Colonic mucosa (tissue), 4 donors: ENCODE measurements around the gene DAAM2. TPM values are rescaled to one million over a fixed set of nuclear protein-coding genes. Genes with fewer than 3 reads are reported as not detected.

Experiments used
- DNase-seq: peaks from one replicate; pipeline ENCODE4 v3.0.0-alpha.2; 2020
- H3K27ac ChIP-seq: fragments of 200-600 bp; one replicate; pipeline ENCODE4 v1.8.0; 2021
- H3K27me3 ChIP-seq: fragments of 200-600 bp; one replicate; pipeline ENCODE4 v1.8.0; 2021
- H3K36me3 ChIP-seq: fragments of 200-600 bp; one replicate; pipeline ENCODE4 v1.8.0; 2021
- H3K4me1 ChIP-seq: fragments of 200-600 bp; one replicate; pipeline ENCODE4 v1.8.0; 2021; ENCODE audit warnings: mild to moderate bottlenecking
- H3K4me3 ChIP-seq: fragments of 200-600 bp; one replicate; pipeline ENCODE4 v1.8.0; 2021
- H3K9ac ChIP-seq, 2 donors: one replicate each; pipeline ENCODE4 v1.7.0; 2013; ENCODE audit warnings: control low read depth in 2 of 2, low read depth in 2 of 2, low read length in 2 of 2
- H3K9me3 ChIP-seq: fragments of 200-600 bp; one replicate; pipeline ENCODE4 v1.8.0; 2021
- CTCF ChIP-seq: fragments of 200-600 bp; IDR thresholded peaks from one replicate; pipeline ENCODE4 v1.8.0; 2022; ENCODE audit warnings: antibody characterized with exemption, mild to moderate bottlenecking
- intact Hi-C: fragments of 100-400 bp; cut with DNase I; formaldehyde crosslinking; loops from one replicate; pipeline ENCODE4 v1.14.1; 2022
- total RNA-seq, 2 donors: library from RNA; stranded (reverse); fragmentation: NEBNext Ultra II Directional in 1 of 2; extraction: Animal tissue kit (Norgen Biotek cat#: 25700) in 1 of 2; gene quantifications; one replicate each; pipeline ENCODE4 v1.2.1, GENCODE V29; 2021
- donor health status: healthy.
- donor health status: DM: no; HTN: no; CAD: no.
- donor health status: DM: no; HTN: no; CAD: no.

The DAAM2 gene
- total RNA-seq, 2 donors from 2014 or later, result 3.6 to 6.9 TPM

- Histone ChIP-seq H3K4me1 (no peaks in the 10 kb centered on the region), H3K27ac (no peak overlapping the region), H3K36me3 (no peaks in the 10 kb centered on the region)
These were observed 112.9 kb downstream of the DAAM2 start for GRCh38 chr6:39904946-39905639.

GRCh38 chr6:39905640-39905975 is 113.4 kb downstream of the DAAM2 start:
- H3K9me3 ChIP-seq, result no peaks in the 10 kb centered on the region
- H3K27ac ChIP-seq, result no peak overlapping the region
- no peaks in the 10 kb centered on the region for H3K36me3 ChIP-seq
- no peak for DNase-seq
- H3K27me3 ChIP-seq, result no peaks in the 10 kb centered on the region
- H3K9ac ChIP-seq, result no peak overlapping the region
- no peak overlapping the region for H3K4me3 ChIP-seq
- no peaks in the 10 kb centered on the region for H3K4me1 ChIP-seq
- intact Hi-C loops, result no loop called here
- no peak for TF ChIP-seq CTCF

More at GRCh38 chr6:39904946-39905639, 112.9 kb downstream of the DAAM2 start:
- no peak for TF ChIP-seq CTCF
- Histone ChIP-seq H3K4me3 (no peak overlapping the region), H3K27me3 (no peaks in the 10 kb centered on the region), H3K9me3 (no peaks in the 10 kb centered on the region), H3K9ac (no peak overlapping the region)
- no peak for DNase-seq
- intact Hi-C loops, result no loop called here

- no peak overlapping the region for H3K4me3 ChIP-seq
- intact Hi-C loops, result no loop called here
- H3K4me1 ChIP-seq, result no peaks in the 10 kb centered on the region
- H3K9ac ChIP-seq, result no peak overlapping the region
- no peaks in the 10 kb centered on the region for H3K27me3 ChIP-seq
- DNase-seq, result no peak
- no peak overlapping the region for H3K27ac ChIP-seq
- H3K36me3 ChIP-seq, result no peaks in the 10 kb centered on the region
- no peaks in the 10 kb centered on the region for H3K9me3 ChIP-seq
- TF ChIP-seq CTCF, result no peak
These were observed 114.2 kb downstream of the DAAM2 start for GRCh38 chr6:39906318-39906761.

GRCh38 chr6:39907871-39908575 is 115.8 kb downstream of the DAAM2 start:
- no peak overlapping the region for H3K4me3 ChIP-seq
- DNase-seq, result no peak
- no peaks in the 10 kb centered on the region for H3K27me3 ChIP-seq
- no peaks in the 10 kb centered on the region for H3K9me3 ChIP-seq
- H3K27ac ChIP-seq, result no peak overlapping the region
- TF ChIP-seq CTCF, result no peak
- intact Hi-C loops, result no loop called here
- no peaks in the 10 kb centered on the region for H3K4me1 ChIP-seq
- no peak overlapping the region for H3K9ac ChIP-seq
- no peaks in the 10 kb centered on the region for H3K36me3 ChIP-seq

GRCh38 chr6:39908838-39909583 is 116.8 kb downstream of the DAAM2 start:
- Histone ChIP-seq H3K36me3 (no peaks in the 10 kb centered on the region), H3K4me1 (no peaks in the 10 kb centered on the region), H3K27ac (no peak overlapping the region), H3K9ac (no peak overlapping the region), H3K27me3 (no peaks in the 10 kb centered on the region), H3K9me3 (no peaks in the 10 kb centered on the region), H3K4me3 (no peak overlapping the region)
- no peak for TF ChIP-seq CTCF
- no peak for DNase-seq
- intact Hi-C loops, result no loop called here
